ENCODE data around the gene STAG3. TPM values are rescaled to one million over a fixed set of nuclear protein-coding genes. Genes with fewer than 3 reads are reported as not detected.

The STAG3 gene
- total and polyA plus RNA-seq, 2 experiments from 2014 or later: 4.6 to 4.7 TPM

DNA sequence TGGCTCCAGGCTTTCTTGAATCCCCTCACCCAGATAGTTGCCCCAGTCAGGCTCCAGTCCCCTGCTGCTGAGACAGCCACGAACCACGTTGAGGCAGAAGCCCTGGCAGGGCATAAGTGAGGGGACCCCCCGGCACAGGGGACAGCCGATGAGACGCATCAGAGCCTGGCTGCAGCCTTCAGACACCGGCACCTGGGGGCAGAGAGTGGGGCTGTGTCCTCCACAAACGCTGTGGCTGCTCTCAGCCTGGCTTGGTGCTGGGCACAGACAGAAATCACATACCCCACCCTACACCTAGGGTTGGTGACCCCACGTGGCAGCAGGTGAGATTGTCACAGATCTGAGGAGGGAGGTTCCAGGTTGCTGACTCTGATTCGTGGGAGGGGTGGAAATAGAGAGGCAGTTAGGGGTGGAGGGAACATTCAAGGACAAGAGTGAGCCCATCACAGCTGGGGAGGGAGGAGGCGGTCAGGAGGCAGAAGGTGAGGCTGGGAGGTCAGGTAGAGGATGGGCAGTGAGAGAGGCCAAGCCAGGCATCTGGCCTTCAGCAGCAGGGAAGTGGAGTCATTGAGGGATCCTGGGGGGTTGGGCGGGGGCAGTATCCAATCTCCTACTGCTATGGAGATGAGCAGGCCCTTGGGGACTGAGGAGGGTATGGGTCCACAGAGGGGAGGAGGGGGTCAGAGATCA lies 3.8 kb upstream of the STAG3 start (continued):
- TF ChIP-seq CREB1 (CRISPR knock-in tag; IDR thresholded peaks at IDR 0.05; ENCODE audit: low read depth) (no peak), STAT1 (IDR thresholded peaks at IDR 0.05; ENCODE audit: unreplicated experiment) (no peak)
- TF ChIP-seq, protein P1, sequence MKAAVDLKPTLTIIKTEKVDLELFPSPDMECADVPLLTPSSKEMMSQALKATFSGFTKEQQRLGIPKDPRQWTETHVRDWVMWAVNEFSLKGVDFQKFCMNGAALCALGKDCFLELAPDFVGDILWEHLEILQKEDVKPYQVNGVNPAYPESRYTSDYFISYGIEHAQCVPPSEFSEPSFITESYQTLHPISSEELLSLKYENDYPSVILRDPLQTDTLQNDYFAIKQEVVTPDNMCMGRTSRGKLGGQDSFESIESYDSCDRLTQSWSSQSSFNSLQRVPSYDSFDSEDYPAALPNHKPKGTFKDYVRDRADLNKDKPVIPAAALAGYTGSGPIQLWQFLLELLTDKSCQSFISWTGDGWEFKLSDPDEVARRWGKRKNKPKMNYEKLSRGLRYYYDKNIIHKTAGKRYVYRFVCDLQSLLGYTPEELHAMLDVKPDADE (IDR thresholded peaks at IDR 0.05): no peak

- Histone ChIP-seq H3K36me3 (ENCODE audit: insufficient read depth) (peaks cover 4% of the 10 kb centered on the region; the same call in 1 of the 2 replicates), H4K20me1 (replicated peaks; ENCODE audit: insufficient read depth) (peaks cover 7% of the 10 kb centered on the region; the same call in 1 of the 2 replicates), H2AFZ (no peak overlapping the region), H3K27ac (ENCODE audit: low read depth) (no peak overlapping the region), H3K4me2 (no peak overlapping the region), H3K79me2 (replicated peaks; ENCODE audit: insufficient read depth) (peaks cover 12% of the 10 kb centered on the region), H3F3A (replicated peaks; ENCODE audit: low read depth) (peaks cover 12% of the 10 kb centered on the region), H3K4me3 (no peak overlapping the region), H3K27me3 (ENCODE audit: insufficient read depth) (peaks cover 18% of the 10 kb centered on the region), H3K9me2 (ENCODE audit: insufficient read depth) (no peaks in the 10 kb centered on the region; the same call in 1 of the 2 replicates), H3K4me1 (ENCODE audit: insufficient read depth) (peaks cover 20% of the 10 kb centered on the region)
- ATAC-seq: no peak
- Mint-ChIP-seq H3K27ac (no peak overlapping the region), H3K9me3 (no peaks in the 10 kb centered on the region; the same call in 2 of the 3 replicates), H3K27me3 (ENCODE audit: insufficient read depth, low read depth, poor library complexity) (peaks cover 34% of the 10 kb centered on the region), H3K4me3 (peak overlapping the region; percentile 19; the same call in 1 of the 3 replicates), H3K4me1 (peaks cover 35% of the 10 kb centered on the region), H3K36me3 (ENCODE audit: low read depth) (peaks cover 24% of the 10 kb centered on the region)
- DNase-seq (ENCODE audit: low spot score): no peak
- TF ChIP-seq CREB1 (CRISPR knock-in tag; IDR thresholded peaks at IDR 0.05; ENCODE audit: low read depth): no peak
- TF ChIP-seq NANOG (IDR thresholded peaks at IDR 0.05; ENCODE audit: borderline replicate concordance): no peak
- no peak for TF ChIP-seq STAT1 (IDR thresholded peaks at IDR 0.05; ENCODE audit: unreplicated experiment)
- TF ChIP-seq ZNF114 (CRISPR knock-in tag; IDR thresholded peaks at IDR 0.05): no peak
- TF ChIP-seq ZNF331 (CRISPR knock-in tag; IDR thresholded peaks at IDR 0.05; ENCODE audit: low read depth): no peak
- TF ChIP-seq, protein P2, sequence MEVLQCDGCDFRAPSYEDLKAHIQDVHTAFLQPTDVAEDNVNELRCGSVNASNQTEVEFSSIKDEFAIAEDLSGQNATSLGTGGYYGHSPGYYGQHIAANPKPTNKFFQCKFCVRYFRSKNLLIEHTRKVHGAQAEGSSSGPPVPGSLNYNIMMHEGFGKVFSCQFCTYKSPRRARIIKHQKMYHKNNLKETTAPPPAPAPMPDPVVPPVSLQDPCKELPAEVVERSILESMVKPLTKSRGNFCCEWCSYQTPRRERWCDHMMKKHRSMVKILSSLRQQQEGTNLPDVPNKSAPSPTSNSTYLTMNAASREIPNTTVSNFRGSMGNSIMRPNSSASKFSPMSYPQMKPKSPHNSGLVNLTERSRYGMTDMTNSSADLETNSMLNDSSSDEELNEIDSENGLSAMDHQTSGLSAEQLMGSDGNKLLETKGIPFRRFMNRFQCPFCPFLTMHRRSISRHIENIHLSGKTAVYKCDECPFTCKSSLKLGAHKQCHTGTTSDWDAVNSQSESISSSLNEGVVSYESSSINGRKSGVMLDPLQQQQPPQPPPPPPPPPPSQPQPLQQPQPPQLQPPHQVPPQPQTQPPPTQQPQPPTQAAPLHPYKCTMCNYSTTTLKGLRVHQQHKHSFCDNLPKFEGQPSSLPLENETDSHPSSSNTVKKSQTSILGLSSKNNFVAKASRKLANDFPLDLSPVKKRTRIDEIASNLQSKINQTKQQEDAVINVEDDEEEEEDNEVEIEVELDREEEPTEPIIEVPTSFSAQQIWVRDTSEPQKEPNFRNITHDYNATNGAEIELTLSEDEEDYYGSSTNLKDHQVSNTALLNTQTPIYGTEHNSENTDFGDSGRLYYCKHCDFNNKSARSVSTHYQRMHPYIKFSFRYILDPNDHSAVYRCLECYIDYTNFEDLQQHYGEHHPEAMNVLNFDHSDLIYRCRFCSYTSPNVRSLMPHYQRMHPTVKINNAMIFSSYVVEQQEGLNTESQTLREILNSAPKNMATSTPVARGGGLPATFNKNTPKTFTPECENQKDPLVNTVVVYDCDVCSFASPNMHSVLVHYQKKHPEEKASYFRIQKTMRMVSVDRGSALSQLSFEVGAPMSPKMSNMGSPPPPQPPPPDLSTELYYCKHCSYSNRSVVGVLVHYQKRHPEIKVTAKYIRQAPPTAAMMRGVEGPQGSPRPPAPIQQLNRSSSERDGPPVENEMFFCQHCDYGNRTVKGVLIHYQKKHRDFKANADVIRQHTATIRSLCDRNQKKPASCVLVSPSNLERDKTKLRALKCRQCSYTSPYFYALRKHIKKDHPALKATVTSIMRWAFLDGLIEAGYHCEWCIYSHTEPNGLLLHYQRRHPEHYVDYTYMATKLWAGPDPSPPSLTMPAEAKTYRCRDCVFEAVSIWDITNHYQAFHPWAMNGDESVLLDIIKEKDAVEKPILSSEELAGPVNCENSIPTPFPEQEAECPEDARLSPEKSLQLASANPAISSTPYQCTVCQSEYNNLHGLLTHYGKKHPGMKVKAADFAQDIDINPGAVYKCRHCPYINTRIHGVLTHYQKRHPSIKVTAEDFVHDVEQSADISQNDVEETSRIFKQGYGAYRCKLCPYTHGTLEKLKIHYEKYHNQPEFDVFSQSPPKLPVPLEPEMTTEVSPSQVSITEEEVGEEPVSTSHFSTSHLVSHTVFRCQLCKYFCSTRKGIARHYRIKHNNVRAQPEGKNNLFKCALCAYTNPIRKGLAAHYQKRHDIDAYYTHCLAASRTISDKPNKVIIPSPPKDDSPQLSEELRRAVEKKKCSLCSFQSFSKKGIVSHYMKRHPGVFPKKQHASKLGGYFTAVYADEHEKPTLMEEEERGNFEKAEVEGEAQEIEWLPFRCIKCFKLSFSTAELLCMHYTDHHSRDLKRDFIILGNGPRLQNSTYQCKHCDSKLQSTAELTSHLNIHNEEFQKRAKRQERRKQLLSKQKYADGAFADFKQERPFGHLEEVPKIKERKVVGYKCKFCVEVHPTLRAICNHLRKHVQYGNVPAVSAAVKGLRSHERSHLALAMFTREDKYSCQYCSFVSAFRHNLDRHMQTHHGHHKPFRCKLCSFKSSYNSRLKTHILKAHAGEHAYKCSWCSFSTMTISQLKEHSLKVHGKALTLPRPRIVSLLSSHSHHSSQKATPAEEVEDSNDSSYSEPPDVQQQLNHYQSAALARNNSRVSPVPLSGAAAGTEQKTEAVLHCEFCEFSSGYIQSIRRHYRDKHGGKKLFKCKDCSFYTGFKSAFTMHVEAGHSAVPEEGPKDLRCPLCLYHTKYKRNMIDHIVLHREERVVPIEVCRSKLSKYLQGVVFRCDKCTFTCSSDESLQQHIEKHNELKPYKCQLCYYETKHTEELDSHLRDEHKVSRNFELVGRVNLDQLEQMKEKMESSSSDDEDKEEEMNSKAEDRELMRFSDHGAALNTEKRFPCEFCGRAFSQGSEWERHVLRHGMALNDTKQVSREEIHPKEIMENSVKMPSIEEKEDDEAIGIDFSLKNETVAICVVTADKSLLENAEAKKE (CRISPR knock-in tag; IDR thresholded peaks at IDR 0.05): no peak
- TF ChIP-seq, protein P1 (IDR thresholded peaks at IDR 0.05): no peak
- TF ChIP-seq POLR2AphosphoS5 (IDR thresholded peaks at IDR 0.05; ENCODE audit: low read depth): no peak
- no peak for TF ChIP-seq REST (IDR thresholded peaks at IDR 0.05; ENCODE audit: unreplicated experiment)
- TF ChIP-seq JUNB (IDR thresholded peaks at IDR 0.05; ENCODE audit: unreplicated experiment): no peak
- no peak for TF ChIP-seq EZH2 (IDR thresholded peaks at IDR 0.05; ENCODE audit: low read depth, unreplicated experiment)
These were observed 3.1 kb upstream of the STAG3 start for GRCh38 chr7:100174582-100174981.

All from GM23338 (cell line).